ENCODE results near the gene SEL1L2. TPM values are rescaled to one million over a fixed set of nuclear protein-coding genes. Genes with fewer than 3 reads are reported as not detected.
"Not testable (repeated sequence)": the region's sequence is repeated elsewhere in the genome, so short reads cannot be mapped to it uniquely, and the experiment has no call there.

Gene SEL1L2, protein sequence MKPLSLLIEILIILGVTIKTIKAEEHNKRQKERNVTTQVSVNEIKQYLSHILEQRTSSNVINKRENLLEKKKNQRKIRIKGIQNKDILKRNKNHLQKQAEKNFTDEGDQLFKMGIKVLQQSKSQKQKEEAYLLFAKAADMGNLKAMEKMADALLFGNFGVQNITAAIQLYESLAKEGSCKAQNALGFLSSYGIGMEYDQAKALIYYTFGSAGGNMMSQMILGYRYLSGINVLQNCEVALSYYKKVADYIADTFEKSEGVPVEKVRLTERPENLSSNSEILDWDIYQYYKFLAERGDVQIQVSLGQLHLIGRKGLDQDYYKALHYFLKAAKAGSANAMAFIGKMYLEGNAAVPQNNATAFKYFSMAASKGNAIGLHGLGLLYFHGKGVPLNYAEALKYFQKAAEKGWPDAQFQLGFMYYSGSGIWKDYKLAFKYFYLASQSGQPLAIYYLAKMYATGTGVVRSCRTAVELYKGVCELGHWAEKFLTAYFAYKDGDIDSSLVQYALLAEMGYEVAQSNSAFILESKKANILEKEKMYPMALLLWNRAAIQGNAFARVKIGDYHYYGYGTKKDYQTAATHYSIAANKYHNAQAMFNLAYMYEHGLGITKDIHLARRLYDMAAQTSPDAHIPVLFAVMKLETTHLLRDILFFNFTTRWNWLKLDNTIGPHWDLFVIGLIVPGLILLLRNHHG
- polyA plus RNA-seq (ENCODE audit: insufficient read length in 3 of 3): not detected
- long read RNA-seq, donor 1: 0 reads
- long read RNA-seq, donor 2: 0 reads
- long read RNA-seq, donor 3: 0 reads
- long read RNA-seq, donor 4: 0 reads
- long read RNA-seq, donor 5: 0 reads
- long read RNA-seq, donor 6: 0 reads
- long read RNA-seq, donor 7: 0 reads
- long read RNA-seq, donor 8: 0 reads
- long read RNA-seq, donor 9: 0 reads
- long read RNA-seq, donor 10: 0 reads
- long read RNA-seq, donor 11: 0 reads
- long read RNA-seq, donor 12: 0 reads
- long read RNA-seq, donor 13: 0 reads
- long read RNA-seq, donor 14: 0 reads
- long read RNA-seq, donor 15: 0 reads
- long read RNA-seq, donor 16: 0 reads

DNA sequence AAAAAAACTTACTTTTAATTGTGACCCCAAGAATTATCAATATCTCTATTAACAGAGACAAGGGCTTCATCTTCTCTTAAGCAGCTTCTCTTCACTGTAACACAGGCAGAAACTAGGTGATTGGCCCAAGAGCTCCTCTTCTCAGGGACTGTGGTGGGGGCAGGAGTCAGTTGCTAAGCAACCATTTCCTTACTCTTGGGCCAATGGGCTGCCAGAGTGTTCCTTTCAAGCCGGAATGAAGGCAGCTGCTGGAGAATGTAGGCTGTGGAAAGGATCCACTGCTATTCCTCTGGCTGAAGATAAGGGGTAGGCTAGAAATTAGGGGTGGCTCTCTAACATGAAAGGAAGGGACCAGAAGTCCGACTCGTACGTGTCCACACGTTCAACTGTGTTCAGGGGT lies at the start of gene SEL1L2:
Gene SEL1L2 (minus strand): TSS at position 150 of the 400 bp plus-strand sequence. CDS start 80 bp downstream, at position 70.
- no peak for DNase-seq (ENCODE audit: extremely low read depth in 1 of 11, low read depth in 9 of 11, low spot score in 4 of 11)

DNA sequence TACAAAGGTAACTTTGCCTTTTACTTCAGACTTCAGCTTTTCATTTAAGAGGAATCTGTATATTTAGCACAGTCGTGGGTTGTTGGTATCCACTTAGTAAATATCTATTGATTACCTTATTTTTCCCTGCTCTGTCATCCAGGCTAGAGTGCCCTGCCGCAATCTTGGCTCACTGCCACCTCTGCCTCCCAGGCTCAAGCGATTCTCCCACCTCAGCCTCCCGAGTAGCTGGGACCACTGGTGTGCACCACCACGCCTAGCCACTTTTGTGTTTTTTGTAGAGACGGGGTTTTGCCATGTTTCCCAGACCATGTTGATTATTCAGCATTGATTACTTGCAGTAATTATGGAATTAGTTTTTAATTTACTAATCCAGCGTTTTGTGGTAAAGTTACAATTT lies 46.2 kb upstream of the SEL1L2 start:
- DNase-seq (ENCODE audit: extremely low read depth in 1 of 11, low read depth in 9 of 11, low spot score in 4 of 11): no peak

DNA sequence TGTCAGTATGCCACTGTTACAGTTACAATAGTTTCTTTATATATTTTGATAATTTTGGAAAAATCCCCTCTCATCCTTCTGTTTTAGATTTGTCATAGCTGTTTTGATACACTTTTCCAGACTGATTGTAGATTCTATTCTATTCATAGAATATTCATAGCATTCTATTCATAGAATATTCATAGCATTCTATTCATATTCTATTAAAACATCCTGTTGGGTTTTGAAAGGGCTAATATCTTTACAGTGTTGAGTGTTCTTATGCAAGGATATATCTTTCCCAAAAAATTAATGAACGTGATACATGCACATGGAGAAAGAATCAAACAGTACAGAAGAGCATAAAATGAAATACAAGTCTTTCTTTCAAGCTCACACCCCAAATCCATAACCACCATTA lies 42.9 kb upstream of the SEL1L2 start:
- DNase-seq (ENCODE audit: extremely low read depth in 1 of 11, low read depth in 9 of 11, low spot score in 4 of 11): no peak

DNA sequence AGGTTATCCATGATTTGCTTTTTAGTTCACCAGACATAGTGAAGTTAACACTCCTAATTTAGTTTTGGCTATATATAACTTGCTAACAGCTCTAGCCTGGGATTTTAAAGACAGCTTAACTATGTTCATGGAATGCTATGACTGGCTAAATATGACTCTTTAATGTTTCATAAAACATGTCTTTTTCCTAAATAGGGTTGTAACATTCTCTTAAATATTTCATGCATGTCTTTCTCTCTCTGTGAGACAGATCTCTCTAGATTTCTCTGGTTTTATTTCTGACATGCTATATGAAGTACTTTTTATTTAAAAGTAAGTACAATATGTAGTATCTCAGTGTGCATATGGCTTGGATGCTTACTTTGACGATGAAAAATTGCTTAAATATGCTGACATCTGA lies 40.6 kb upstream of the SEL1L2 start:
- DNase-seq (ENCODE audit: extremely low read depth in 1 of 11, low read depth in 9 of 11, low spot score in 4 of 11): no peak

DNA sequence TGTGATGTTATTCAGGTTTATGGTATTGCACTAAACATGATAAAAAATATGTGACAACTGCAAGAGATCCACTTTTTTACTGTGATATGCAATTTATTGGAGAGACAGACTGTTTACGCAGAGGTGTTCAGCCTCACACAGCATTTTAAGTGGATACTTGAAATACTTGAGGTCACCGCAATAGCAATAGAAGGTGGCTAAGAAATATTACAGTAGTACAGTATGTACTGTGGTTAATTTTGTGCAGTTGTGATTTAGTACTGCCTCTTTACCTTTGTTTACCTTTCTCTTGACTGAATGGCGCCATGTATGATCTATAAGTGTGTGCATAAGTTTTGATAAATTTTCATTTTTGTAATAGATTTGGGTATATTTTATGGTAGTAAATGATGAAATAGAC lies 22.3 kb upstream of the SEL1L2 start:
- DNase-seq (ENCODE audit: extremely low read depth in 1 of 11, low read depth in 9 of 11, low spot score in 4 of 11): no peak

DNA sequence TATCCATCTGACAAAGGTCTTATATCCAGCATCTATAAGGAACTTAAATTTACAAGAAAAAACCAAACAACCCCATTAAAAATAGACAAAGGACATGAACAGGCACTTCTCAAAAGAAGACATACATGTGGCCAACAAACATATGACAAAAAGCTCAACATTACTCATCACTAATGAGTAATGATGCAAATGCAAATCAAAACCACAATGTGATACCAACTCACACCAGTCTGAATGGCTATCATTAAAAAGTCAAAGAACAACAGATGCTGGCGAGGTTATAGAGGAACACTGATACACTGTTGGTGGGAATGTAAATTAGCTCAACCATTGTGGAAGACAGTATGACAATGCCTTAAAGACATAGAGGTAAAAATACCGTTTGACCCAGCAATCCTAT lies 18.8 kb upstream of the SEL1L2 start:
- DNase-seq (ENCODE audit: extremely low read depth in 1 of 11, low read depth in 9 of 11, low spot score in 4 of 11): no peak

DNA sequence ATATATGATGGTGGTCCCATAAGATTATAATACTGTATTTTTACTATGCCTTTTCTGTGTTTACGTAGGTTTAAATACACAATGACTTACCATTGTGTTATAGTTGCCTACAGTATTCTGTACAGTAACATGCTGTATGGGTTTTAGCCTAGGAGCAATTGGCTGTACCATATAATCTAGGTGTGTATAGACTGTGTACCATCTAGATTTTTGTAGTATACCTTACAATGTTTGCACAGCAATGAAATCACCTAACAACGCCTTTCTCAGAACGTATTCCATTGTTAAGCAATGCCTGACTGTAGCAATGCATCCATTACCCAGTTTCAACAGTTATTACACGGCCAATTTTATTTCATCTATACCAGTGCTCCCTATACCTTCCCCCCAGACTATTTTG lies 15.6 kb upstream of the SEL1L2 start:
- DNase-seq (ENCODE audit: extremely low read depth in 1 of 11, low read depth in 9 of 11, low spot score in 4 of 11): no peak

DNA sequence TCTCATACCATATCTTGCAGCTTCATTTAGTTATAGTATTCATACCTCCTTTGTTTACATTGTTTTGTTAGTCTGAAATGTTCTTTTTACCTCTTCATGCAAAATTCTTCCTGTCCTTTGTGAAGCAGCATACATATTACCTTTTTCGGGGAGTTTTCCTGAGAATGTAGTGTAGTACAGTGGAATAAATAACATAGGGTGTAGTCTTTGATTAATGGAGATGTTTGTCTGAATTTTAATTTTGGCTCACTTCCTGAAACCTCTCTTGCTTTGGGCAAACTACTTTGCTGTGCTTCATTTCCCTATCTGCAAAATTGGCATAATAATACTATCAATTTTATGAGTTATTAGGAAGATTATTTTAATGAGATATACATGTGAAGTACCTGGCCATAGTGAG lies 10.5 kb upstream of the SEL1L2 start:
- no peak for DNase-seq (ENCODE audit: extremely low read depth in 1 of 11, low read depth in 9 of 11, low spot score in 4 of 11)

DNA sequence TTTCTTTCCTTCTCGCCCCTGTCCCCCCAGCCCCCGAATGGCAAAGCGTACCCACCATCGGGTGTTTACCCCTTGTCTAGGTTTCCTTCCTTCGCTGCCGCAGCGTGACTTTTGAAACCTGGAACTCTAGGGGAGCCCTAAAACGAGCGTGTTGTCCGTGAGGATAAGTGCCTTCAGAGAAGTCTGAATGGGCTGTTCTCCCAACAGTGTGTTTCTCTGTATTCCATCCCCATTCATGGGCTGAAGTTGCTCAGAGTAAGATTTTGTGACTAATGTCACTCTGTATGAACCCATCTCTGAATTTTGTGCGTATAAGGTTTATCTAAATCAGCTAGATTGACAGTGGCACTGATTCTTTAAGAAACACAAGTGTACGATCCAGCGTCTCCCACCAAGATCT lies 5.9 kb upstream of the SEL1L2 start:
- DNase-seq (ENCODE audit: extremely low read depth in 1 of 11, low read depth in 9 of 11, low spot score in 4 of 11): peak in 3 of 11 donors; percentile 3 to 9 (median 6)

DNA sequence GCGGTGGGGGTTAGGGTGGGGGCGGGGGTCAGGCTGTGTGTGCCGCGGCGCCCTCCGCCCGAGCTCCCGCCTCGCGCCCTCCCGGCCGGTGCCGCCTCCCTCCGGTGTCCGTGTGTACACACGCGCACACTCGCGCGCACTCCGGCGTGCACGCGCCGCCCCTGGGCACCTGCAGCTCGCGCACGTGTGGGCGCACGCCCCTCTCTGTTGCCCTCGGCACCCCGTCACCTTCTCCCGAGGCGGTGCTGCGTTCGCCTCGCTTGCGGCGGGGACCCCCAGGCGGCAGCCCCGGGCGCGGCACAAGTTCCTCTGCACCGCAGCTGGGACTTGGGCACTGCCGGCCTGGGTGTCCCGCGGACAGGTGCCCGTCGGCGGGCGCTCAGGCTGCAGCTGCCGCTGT lies 5.4 kb upstream of the SEL1L2 start:
- DNase-seq (ENCODE audit: extremely low read depth in 1 of 11, low read depth in 9 of 11, low spot score in 4 of 11): peak in 8 of 11 donors; percentile 7 to 56 (median 37)

DNA sequence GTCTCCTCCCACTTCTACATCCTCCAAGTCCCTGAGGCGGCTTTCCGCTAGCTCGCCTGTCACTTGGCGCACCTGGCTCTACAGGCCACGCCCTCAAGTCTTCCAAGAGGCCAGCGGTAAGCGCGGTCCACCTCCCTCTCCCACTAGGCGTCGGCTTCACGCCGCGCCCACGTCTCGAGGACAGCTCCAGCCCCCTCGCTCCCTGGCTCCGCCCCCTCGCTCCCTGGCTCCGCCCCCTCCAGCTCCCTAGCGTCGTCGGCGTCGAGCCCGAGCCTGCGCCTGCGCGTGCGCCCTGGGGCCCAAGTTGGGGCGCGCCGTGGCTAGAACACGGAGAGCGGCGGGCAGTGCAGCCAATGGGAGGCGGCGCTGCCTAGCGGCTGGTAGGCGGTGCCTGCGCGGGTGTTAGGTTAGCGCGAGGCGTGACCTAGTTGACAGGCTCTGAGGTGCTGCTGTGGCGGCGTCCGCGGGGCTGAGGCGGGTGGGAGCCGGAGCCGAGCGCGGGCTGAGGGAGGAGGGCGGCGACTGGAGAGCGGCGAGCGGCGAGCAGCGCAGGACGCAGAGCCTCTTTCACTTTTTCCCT lies 4.8 kb upstream of the SEL1L2 start, which contains the start of gene MACROD2:
Gene MACROD2 (plus strand): TSS at position 431 of the 580 bp plus-strand sequence.
- DNase-seq (ENCODE audit: extremely low read depth in 1 of 11, low read depth in 9 of 11, low spot score in 4 of 11): peak; percentile 68 to 93 (median 85)

DNA sequence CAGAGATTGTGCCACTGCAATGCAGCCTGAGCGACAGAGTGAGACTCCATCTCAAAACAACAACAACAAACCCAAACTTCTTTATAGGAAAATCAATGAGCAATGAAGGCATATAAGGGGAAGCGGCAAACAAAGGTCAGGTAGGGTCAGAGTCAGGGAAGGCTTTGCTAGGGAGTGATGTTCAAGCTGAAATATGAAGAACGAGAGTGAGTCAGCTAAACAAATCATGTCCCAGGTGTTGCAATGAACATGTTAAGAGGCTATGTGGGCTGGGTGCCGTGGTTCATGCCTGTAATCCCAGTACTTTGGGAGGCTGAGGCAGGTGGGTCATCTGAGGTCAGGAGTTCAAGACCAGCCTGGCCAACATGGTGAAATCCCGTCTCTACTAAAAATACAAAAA lies 1.5 kb upstream of the SEL1L2 start:
- DNase-seq (ENCODE audit: extremely low read depth in 1 of 11, low read depth in 9 of 11, low spot score in 4 of 11): not testable (repeated sequence)

DNA sequence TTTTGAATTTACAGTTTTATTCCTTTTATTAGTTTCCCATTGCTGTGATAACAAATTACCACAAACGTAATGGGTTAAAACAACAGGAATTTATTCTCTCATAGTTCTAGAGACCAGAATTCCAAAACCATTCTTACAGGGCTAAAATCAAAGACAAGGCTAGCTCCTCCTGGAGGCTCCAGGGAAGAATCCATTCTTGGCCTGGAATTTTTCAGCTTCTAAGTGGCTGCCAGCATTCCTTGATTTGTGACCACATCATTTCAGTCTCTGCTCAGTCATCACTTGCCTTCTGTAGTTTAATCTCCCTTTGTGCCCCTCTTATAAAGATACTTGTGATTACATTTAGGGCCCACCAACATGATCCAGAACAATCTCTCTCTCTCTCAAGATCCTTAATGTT lies 897 bp upstream of the SEL1L2 start:
- DNase-seq (ENCODE audit: extremely low read depth in 1 of 11, low read depth in 9 of 11, low spot score in 4 of 11): no peak

DNA sequence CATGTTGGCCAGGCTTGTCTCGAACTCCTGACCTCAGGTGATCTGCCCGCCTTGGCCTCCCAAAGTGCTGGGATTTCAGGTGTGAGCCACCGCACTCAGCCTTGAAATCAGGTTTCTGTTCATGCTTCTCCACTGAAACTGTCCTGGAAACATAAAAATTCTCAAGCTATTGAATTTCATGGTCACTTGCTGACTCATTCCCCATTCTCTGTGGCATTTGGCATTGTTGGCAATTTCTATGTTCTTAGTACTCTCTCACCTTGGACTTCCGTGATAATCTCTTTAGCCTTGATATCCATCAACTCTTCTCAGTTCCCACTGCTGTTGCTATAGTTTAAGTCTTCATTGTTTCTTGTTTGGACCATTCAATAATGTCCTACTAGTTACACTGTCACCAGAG lies 6.2 kb downstream of the SEL1L2 start:
- DNase-seq (ENCODE audit: extremely low read depth in 1 of 11, low read depth in 9 of 11, low spot score in 4 of 11): no peak

DNA sequence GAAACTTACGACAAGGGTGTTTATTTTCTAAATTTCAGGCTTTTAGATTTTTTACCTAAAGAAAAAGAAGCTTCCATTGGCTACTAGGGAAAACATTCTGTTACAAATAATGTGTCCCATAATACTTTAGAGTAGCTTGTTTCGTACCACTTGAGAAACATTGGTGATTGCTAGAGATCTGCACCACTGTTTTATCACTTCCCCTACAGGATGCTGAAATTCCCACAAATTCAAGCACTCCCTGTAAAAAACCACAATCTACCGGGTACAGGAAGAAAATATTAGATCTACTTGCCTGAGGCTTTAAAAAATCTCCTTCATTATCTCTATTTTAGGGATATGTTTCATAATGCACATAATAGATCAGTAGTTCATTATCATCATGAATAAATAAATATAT lies 29.9 kb downstream of the SEL1L2 start:
- no peak for DNase-seq (ENCODE audit: extremely low read depth in 1 of 11, low read depth in 9 of 11, low spot score in 4 of 11)

DNA sequence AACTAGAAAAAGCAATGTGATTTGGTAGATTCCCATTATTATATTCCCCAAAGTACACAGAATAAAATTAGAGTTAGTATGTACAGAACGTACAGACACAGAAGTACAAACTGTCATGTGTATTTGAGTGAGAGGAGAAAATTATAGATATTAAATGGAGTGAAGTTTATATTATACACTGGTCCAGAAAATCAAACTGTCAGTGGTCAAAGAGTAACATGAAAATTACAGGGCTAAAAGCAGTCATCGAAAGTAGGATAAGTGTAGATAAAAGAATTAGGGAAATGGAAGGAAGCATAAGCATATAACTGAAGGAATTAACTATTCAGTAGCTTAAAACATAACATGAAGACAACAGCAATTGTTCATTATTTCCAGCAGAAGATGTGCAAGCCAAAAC lies 30.3 kb downstream of the SEL1L2 start:
- DNase-seq (ENCODE audit: extremely low read depth in 1 of 11, low read depth in 9 of 11, low spot score in 4 of 11): no peak

DNA sequence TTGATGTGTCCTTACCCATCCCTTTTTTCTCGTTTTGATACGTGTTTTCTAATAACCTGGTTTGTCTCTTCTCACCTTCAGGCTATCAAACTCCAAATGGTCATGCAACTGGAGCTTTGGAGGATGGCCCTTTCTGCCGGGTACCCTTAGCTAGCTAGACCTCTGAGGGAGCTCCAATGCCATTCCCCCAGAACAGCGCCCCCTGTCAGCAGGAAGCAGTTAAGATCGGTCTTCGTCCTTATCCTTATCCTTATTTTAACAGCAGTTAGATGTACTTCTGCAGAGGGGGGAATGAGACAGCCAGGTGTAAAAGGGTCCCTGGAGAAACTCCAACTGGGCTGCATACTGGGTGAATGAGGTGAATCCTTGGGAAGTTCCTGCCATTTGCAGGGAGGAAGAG lies 37.2 kb downstream of the SEL1L2 start:
- DNase-seq (ENCODE audit: extremely low read depth in 1 of 11, low read depth in 9 of 11, low spot score in 4 of 11): no peak

DNA sequence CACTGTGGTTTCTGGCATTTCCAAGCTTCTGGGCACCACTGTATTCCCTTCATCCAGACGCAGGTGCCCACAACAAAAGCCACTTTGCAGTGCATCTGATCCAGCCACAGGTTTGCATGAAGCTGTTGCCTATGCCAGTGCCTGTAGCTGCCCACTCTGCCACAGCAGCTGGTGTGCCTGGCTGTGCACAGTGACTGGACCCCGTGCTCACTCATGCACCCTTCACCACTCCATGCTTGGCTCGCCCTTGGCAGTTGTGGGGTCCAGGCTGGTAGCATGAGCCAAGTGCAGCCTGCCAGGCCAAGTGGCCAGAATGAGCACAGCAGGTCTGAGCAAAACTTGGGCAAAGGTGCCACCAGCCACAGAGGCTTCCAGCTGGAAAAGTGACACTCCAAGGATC lies 42.7 kb downstream of the SEL1L2 start:
- DNase-seq (ENCODE audit: extremely low read depth in 1 of 11, low read depth in 9 of 11, low spot score in 4 of 11): no peak

DNA sequence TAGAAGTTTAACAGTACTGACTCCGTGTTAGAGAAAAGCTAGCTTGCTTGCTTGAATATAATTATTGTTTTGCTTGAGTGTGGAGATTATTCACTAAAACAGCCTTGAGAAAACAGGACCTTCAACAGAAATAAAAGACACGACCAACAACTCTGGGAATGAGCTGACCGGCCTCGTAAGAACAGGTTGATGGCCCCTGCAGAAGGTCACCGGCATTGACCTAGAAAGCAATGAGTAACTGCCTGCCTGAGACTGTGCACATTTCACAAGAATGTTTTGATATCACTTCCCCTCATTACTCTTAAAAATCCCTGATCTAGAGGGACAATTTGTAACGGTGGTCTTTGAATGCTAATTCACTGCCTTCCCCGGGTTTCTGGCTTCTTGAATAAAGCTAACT lies 49.4 kb downstream of the SEL1L2 start:
- DNase-seq (ENCODE audit: extremely low read depth in 1 of 11, low read depth in 9 of 11, low spot score in 4 of 11): no peak
